ENCODE results near the gene CLUH.

Gene CLUH

DNA sequence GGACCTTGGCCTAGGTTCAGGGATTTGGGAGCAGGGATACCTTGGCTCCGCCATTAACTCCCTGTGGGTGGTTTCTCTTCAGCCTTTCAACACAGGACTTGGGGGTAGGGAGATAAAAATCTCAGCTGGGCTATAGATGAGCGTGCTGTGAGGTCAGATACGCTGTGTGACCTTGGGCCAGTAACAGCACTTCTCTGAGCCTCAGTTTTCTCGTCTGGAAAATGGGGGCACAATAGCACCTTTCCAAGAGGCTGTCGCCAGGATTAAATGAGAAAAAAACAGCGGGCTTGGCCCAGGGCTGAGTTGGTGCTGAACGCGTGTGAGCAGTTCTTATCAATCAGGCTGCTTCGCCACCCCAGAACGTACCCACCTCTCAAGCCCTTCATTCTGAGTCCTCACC lies 20.2 kb upstream of the CLUH start:
- no peaks in the 10 kb centered on the region for H3K9me3 Mint-ChIP-seq
- no peaks in the 10 kb centered on the region for H3K36me3 Mint-ChIP-seq (ENCODE audit: low read depth)
- peaks cover 25% of the 10 kb centered on the region for H3K27me3 Mint-ChIP-seq
- H3K27ac Mint-ChIP-seq, result no peak overlapping the region
- H3K4me1 Mint-ChIP-seq (ENCODE audit: low read depth), result no peaks in the 10 kb centered on the region
- no peak overlapping the region for H3K4me3 Mint-ChIP-seq

DNA sequence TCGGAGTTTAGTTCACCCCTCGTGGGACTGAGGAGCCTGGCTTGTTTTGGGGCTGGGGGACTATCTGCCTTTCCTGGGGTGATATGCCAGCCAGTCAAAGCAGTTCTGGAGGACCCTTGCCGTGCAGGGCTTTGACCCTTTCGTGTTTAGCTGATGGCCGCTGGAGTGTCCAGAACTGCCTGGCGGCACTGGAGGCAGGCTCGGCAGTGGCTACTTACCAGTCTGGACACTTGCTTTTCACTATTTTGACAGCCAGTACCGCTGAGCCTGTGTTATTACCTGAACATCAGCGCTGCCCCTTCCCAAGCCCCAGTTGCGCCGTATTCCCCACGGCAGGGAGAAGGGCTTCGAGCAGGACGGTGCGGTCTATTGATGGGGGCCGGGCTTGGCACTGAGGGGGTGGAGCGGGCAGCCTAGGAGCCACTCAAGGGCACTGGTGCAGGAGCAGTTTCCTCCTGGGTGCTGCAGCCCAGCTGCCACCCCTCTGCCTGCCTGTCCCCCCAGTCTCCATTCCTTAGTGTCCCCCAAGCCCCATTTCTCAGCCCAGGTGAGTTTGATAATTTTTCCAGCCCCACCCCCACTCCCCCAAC lies 19.3 kb upstream of the CLUH start:
- H3K36me3 Mint-ChIP-seq (ENCODE audit: low read depth), result no peaks in the 10 kb centered on the region
- H3K27ac Mint-ChIP-seq, result no peak overlapping the region
- no peaks in the 10 kb centered on the region for H3K4me1 Mint-ChIP-seq (ENCODE audit: low read depth)
- no peaks in the 10 kb centered on the region for H3K9me3 Mint-ChIP-seq
- H3K4me3 Mint-ChIP-seq, result no peak overlapping the region
- peaks cover 25% of the 10 kb centered on the region for H3K27me3 Mint-ChIP-seq

GRCh38 chr17:2724784-2725164 lies 13.2 kb upstream of the CLUH start:
- no peaks in the 10 kb centered on the region for H3K36me3 Mint-ChIP-seq (ENCODE audit: low read depth)
- peaks cover 17% of the 10 kb centered on the region for H3K27me3 Mint-ChIP-seq
- H3K4me3 Mint-ChIP-seq, result no peak overlapping the region
- H3K9me3 Mint-ChIP-seq, result no peaks in the 10 kb centered on the region
- no peak overlapping the region for H3K27ac Mint-ChIP-seq
- peaks cover 6% of the 10 kb centered on the region for H3K4me1 Mint-ChIP-seq (ENCODE audit: low read depth)

- H3K27me3 Mint-ChIP-seq, result peaks cover 13% of the 10 kb centered on the region
- peaks cover 6% of the 10 kb centered on the region for H3K4me1 Mint-ChIP-seq (ENCODE audit: low read depth)
- H3K27ac Mint-ChIP-seq, result no peak overlapping the region
- H3K36me3 Mint-ChIP-seq (ENCODE audit: low read depth), result no peaks in the 10 kb centered on the region
- H3K9me3 Mint-ChIP-seq, result no peaks in the 10 kb centered on the region
- no peak overlapping the region for H3K4me3 Mint-ChIP-seq
These were observed 12.6 kb upstream of the CLUH start for GRCh38 chr17:2723997-2724783.

GRCh38 chr17:2723505-2723996 lies 12.0 kb upstream of the CLUH start:
- Mint-ChIP-seq H3K4me1 (ENCODE audit: low read depth) (peaks cover 6% of the 10 kb centered on the region), H3K9me3 (no peaks in the 10 kb centered on the region), H3K4me3 (no peak overlapping the region), H3K27ac (no peak overlapping the region), H3K27me3 (peaks cover 13% of the 10 kb centered on the region), H3K36me3 (ENCODE audit: low read depth) (no peaks in the 10 kb centered on the region)

DNA sequence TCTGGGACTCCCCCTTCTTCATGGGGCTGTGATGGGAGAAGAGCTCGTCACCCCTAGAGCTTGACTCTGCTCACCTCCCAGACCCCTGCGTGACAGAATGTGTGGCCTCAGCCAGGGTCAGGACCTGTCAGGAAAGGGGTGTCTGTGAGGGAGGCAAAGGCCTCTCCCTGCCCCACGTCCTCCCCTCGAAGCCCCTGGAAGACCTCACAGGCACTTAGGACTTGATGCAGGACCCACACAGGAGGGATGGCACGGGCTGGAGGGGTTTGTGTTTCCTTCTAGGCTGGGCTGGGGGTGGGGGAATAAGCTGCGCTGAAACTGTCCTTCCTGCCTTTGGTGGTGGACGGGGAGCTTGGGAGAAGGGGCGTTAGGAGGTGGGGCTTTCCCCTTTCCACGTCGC lies 11.0 kb upstream of the CLUH start:
- no peaks in the 10 kb centered on the region for H3K36me3 Mint-ChIP-seq (ENCODE audit: low read depth)
- H3K27me3 Mint-ChIP-seq, result peaks cover 13% of the 10 kb centered on the region
- H3K27ac Mint-ChIP-seq, result no peak overlapping the region
- H3K9me3 Mint-ChIP-seq, result no peaks in the 10 kb centered on the region
- H3K4me3 Mint-ChIP-seq, result no peak overlapping the region
- peaks cover 6% of the 10 kb centered on the region for H3K4me1 Mint-ChIP-seq (ENCODE audit: low read depth)

GRCh38 chr17:2721603-2722002 lies 10.0 kb upstream of the CLUH start:
- no peak overlapping the region for H3K27ac Mint-ChIP-seq
- H3K4me3 Mint-ChIP-seq, result no peak overlapping the region
- H3K9me3 Mint-ChIP-seq, result no peaks in the 10 kb centered on the region
- H3K4me1 Mint-ChIP-seq (ENCODE audit: low read depth), result peaks cover 6% of the 10 kb centered on the region
- peaks cover 7% of the 10 kb centered on the region for H3K27me3 Mint-ChIP-seq
- no peaks in the 10 kb centered on the region for H3K36me3 Mint-ChIP-seq (ENCODE audit: low read depth)

DNA sequence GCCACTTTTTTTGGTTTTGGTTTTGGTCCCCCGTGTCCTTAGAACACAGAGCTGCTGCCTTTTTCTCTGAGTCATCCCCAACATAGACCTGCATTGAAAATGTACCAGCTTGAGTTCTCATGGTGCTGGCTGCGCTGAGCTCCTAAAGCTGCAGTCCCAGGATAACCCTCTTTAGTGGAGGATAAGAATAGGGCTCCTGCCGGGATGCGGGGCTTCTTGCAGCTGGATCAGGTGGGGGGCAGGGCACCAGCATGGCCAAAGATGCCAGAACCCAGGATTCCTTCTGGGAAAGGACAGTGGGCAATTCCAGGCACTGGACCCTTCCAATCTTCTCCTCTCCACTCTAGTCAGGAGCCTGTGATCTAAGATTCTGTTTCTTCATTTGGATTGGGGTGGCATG lies 8.3 kb upstream of the CLUH start:
- H3K4me3 Mint-ChIP-seq, result no peak overlapping the region
- no peaks in the 10 kb centered on the region for H3K27me3 Mint-ChIP-seq
- peaks cover 6% of the 10 kb centered on the region for H3K4me1 Mint-ChIP-seq (ENCODE audit: low read depth)
- H3K36me3 Mint-ChIP-seq (ENCODE audit: low read depth), result no peaks in the 10 kb centered on the region
- no peaks in the 10 kb centered on the region for H3K9me3 Mint-ChIP-seq
- no peak overlapping the region for H3K27ac Mint-ChIP-seq

DNA sequence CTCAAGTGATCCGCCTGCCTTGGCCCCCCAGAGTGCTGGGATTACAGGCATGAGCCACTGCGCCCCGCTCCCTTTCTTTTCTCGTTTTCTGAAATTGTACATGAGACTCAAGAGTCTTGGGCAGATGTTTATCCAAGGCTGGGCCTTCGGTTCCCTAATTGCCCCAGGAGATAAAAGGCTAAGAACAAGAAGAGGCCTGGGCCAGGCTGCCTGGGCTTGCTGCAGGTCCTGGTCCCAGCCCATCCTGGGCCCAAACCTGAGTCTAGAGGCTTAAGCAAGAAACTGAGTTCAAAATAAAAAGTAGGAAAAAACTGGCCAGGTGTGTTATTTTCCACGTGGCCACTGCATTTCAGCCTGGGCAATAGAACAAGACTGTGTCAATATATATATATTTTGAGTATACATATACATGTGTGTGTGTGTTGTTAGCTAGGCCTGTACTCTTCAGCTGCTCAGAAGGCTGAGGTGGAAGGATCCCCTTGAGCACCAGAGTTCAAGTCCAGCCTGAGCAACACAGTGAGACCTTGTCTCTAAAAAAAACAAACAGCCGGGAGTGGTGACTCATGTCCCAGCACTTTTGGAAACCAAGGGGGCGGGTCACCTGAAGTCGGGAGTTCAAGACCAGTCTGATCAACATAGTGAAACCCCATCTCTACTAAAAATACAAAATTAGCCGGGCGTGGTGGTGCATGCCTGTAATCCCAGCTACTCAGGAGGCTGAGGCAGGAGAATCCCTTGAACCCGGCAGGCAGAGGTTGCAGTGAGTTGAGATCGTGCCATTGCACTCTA lies 6.8 kb upstream of the CLUH start:
- peaks cover 6% of the 10 kb centered on the region for H3K4me1 Mint-ChIP-seq (ENCODE audit: low read depth)
- no peak overlapping the region for H3K4me3 Mint-ChIP-seq
- H3K27me3 Mint-ChIP-seq, result no peaks in the 10 kb centered on the region
- no peak overlapping the region for H3K27ac Mint-ChIP-seq
- H3K9me3 Mint-ChIP-seq, result no peaks in the 10 kb centered on the region
- no peaks in the 10 kb centered on the region for H3K36me3 Mint-ChIP-seq (ENCODE audit: low read depth)

- Mint-ChIP-seq H3K4me3 (no peak overlapping the region), H3K27me3 (no peaks in the 10 kb centered on the region), H3K4me1 (ENCODE audit: low read depth) (peaks cover 13% of the 10 kb centered on the region), H3K9me3 (no peaks in the 10 kb centered on the region), H3K36me3 (ENCODE audit: low read depth) (no peaks in the 10 kb centered on the region), H3K27ac (no peak overlapping the region)
These were observed 5.1 kb upstream of the CLUH start for GRCh38 chr17:2716649-2717048.

GRCh38 chr17:2713881-2714280 lies 2.3 kb upstream of the CLUH start:
- H3K27ac Mint-ChIP-seq, result no peak overlapping the region

GRCh38 chr17:2712300-2713043 lies 908 bp upstream of the CLUH start:
- no peaks in the 10 kb centered on the region for H3K27me3 Mint-ChIP-seq
- peaks cover 12% of the 10 kb centered on the region for H3K36me3 Mint-ChIP-seq (ENCODE audit: low read depth)
- peak overlapping the region; percentile 87 for H3K27ac Mint-ChIP-seq
- peaks cover 39% of the 10 kb centered on the region for H3K4me1 Mint-ChIP-seq (ENCODE audit: low read depth)
- no peaks in the 10 kb centered on the region for H3K9me3 Mint-ChIP-seq
- peak overlapping the region; percentile 87 for H3K4me3 Mint-ChIP-seq

More at GRCh38 chr17:2713881-2714280, 2.3 kb upstream of the CLUH start:
- no peak overlapping the region for H3K4me3 Mint-ChIP-seq
- H3K9me3 Mint-ChIP-seq, result no peaks in the 10 kb centered on the region
- H3K4me1 Mint-ChIP-seq (ENCODE audit: low read depth), result peaks cover 30% of the 10 kb centered on the region
- H3K27me3 Mint-ChIP-seq, result no peaks in the 10 kb centered on the region
- H3K36me3 Mint-ChIP-seq (ENCODE audit: low read depth), result peaks cover 12% of the 10 kb centered on the region

DNA sequence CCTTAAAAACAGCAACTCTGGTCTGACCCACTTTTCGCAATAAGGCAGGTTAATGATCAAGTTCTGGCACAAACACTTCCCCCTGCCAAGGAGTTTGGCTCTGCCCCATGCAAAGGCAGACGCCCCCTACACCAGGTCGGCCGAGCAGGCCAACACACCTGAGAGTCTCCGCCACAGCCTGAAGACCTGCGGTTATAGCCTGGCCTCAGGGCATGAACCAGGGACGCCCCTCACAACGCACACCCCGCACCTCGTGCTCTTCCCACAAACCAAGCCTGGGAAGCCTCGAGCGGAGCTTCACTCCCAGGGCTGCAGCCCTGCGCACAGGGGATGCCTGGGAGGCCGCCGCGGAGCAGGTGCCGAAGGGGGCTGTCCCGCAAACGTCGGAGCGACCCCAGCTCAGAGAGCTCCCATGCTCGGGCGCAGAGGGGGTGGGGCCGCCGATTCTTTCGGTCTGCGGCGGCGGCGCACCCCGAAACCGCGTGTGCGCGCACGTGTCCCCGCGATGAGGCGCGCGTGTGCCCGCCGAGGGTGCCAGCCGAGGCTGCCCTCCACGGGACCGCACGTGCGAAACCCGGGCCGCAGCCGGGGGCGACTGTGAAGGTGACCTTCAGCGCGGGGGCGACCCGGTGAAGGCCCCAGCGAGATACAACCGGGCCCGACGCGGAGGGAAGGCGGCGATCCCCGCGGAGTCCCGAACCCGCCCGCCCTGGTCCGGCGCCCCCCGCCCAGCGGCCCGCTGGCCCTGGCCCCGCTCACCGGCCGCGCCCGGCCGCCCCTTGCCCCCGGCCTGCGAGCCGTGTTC lies 559 bp downstream of the CLUH start:
- H3K27ac Mint-ChIP-seq, result peak overlapping the region; percentile 96
- H3K4me3 Mint-ChIP-seq, result peak overlapping the region; percentile 97
- peaks cover 12% of the 10 kb centered on the region for H3K36me3 Mint-ChIP-seq (ENCODE audit: low read depth)
- H3K4me1 Mint-ChIP-seq (ENCODE audit: low read depth), result peaks cover 41% of the 10 kb centered on the region
- H3K27me3 Mint-ChIP-seq, result no peaks in the 10 kb centered on the region
- no peaks in the 10 kb centered on the region for H3K9me3 Mint-ChIP-seq
